GM13976 (cell line): ENCODE results near the gene SKAP1.

Experiments used
- DNase-seq: peaks from one replicate; pipeline ENCODE4 v3.0.0; 2012; ENCODE audit warnings: low spot score
- in situ Hi-C: fragments of 300-500 bp; cut with MboI; formaldehyde crosslinking; loops from one replicate; pipeline ENCODE4 v1.12.0; 2022; ENCODE audit warnings: low sequenced_read_pairs, mixed read lengths, inconsistent platforms; ENCODE audit not compliant: unreplicated experiment
- TF ChIP-seq, protein P1 (sequence below): IDR thresholded peaks from 2 replicates; pipeline ENCODE4 v1.5.1; 2012; ENCODE audit warnings: borderline replicate concordance, mild to moderate bottlenecking; ENCODE audit not compliant: insufficient read depth; ENCODE audit errors: extremely low read depth, missing control alignments, control extremely low read depth

The SKAP1 gene

DNA sequence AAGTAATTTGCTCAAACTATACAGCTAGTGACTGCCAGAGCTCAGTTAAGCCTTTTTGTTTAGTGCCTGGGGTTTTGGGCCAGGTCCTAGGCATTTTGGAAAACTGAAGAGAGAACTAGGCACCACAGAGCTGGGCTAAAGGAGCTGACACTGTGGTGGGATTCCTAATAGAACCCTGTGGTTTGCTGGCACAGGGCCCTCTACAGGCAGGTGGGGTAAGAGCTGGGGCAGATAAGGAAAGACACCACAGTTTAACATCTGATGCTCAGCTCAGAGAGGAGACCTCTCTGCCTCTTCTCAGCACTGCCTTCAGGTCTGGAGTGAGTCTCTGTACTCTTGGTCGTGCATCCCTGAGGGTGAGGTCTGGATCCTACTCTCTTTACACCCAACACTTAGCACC is 201.3 kb downstream of the SKAP1 start:
- TF ChIP-seq, protein P1, sequence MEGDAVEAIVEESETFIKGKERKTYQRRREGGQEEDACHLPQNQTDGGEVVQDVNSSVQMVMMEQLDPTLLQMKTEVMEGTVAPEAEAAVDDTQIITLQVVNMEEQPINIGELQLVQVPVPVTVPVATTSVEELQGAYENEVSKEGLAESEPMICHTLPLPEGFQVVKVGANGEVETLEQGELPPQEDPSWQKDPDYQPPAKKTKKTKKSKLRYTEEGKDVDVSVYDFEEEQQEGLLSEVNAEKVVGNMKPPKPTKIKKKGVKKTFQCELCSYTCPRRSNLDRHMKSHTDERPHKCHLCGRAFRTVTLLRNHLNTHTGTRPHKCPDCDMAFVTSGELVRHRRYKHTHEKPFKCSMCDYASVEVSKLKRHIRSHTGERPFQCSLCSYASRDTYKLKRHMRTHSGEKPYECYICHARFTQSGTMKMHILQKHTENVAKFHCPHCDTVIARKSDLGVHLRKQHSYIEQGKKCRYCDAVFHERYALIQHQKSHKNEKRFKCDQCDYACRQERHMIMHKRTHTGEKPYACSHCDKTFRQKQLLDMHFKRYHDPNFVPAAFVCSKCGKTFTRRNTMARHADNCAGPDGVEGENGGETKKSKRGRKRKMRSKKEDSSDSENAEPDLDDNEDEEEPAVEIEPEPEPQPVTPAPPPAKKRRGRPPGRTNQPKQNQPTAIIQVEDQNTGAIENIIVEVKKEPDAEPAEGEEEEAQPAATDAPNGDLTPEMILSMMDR, result no peak
- in situ Hi-C loops, result no loop called here
- no peak for DNase-seq

DNA sequence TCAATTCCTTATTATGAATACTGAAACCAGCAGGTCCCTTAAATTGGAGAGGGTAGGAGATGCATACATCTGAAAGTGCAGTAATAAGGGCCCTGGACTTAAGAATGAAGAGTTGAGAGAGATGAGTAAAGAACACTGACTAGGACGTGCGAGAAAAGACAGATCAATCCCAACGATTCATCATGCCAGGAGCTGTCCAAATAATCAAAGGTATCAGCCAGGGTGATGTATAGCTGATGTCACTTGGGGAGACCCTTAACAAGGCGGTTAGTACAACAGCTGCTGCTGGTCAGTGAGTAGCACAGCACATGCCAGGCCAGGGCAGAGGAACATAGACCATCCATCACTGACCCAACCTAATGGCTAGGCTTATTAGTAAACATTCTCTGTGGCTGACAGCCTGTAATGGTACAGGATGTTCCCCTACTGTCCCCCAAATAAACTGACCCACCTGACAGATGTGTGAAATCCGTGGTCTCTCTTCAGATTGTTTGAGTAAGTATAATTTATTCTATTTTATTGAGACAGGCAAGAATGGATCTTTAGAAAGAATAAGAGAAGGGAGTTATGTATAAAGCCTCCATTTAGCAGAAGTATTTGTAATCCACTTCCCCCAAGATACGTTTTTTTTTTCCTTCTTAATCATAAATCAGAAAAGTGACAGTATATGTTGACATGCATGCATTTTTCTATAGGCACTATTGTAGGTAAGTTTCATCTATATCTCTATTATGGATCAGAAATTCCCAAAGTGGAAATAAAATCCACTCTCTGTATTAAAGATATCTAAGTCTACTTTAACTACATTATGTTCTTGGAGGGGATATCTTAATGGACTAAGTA is 204.1 kb downstream of the SKAP1 start:
- DNase-seq, result no peak
- in situ Hi-C loops, result no loop called here
- TF ChIP-seq, protein P1, result no peak

- in situ Hi-C loops, result no loop called here
- TF ChIP-seq, protein P1, result no peak
- no peak for DNase-seq
Measured at GRCh38 chr17:48223945-48224344, 206.1 kb downstream of the SKAP1 start.

DNA sequence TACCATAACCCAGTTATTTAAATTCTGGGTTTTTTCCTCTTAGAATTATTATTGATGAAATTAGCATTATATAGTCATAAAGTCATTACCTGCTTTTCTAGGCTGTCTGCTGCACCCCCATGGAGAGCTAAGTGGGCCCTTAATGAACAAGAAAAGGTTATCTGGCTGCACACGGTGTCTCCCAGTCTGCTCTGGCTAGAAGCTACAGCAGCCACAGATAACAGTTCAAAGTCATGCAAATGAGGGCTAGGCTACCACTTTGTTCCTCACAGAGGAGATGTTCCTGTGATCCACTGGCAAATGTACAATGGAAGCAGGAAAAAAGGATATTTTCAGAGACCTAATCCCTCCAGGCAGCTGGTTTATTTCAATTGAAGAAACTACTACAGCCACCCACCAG is 210.4 kb downstream of the SKAP1 start:
- in situ Hi-C loops, result no loop called here
- TF ChIP-seq, protein P1, result no peak
- no peak for DNase-seq

- DNase-seq, result no peak
- in situ Hi-C loops, result no loop called here
- TF ChIP-seq, protein P1, result peak; percentile 28
Measured at GRCh38 chr17:48215583-48216139, 214.4 kb downstream of the SKAP1 start.

DNA sequence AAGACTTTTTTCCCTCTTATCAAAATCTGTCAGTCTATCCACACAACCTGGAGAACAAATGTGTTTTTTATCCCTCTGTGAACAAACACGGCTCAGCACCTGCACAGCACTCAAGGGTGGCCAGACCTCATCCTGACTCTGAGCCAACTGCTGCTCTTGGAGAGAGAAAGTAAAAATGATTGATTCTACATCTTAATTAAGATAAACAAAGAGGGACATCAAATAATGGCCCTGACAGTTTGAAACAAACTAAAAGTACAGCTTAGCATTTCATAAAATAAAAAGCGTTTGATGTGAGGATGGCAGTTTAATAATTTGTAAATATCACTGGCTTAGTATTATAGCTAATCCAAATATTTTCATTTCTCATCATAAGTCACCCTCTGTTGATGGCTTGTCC is 216.2 kb downstream of the SKAP1 start:
- TF ChIP-seq, protein P1, result no peak
- in situ Hi-C loops, result no loop called here
- DNase-seq, result no peak
